HT1080 (cell line): ENCODE results near the gene TMEM143. TPM values are rescaled to one million over a fixed set of nuclear protein-coding genes. Genes with fewer than 3 reads are reported as not detected.
"Not testable (repeated sequence)": the region's sequence is repeated elsewhere in the genome, so short reads cannot be mapped to it uniquely, and the experiment has no call there.

ENCODE experiments used
- DNase-seq: peaks from one replicate; pipeline ENCODE4 v3.0.0-alpha.2; 2015; ENCODE audit warnings: low read depth
- total RNA-seq: library from RNA; depleted of rRNA; stranded (reverse); fragments of >200 nt; shearing (Covaris generic); gene quantifications from 2 replicates; pipeline ENCODE4 v1.2.3, GENCODE V29; 2014

Gene TMEM143
- total RNA-seq, 1 experiment from 2014 or later = 5.1 TPM

GRCh38 chr19:48391100-48392005, 27.6 kb upstream of the TMEM143 start, which contains the start of gene KDELR1:
Gene KDELR1, minus strand, starts transcription at chr19:48391551. Its CDS starts 193 bp downstream, at chr19:48391358.
- peak; percentile 68 for DNase-seq

- peak; percentile 59 for DNase-seq
Observed at GRCh38 chr19:48390188-48391099, 26.7 kb upstream of the TMEM143 start.

- no peak for DNase-seq
Observed at GRCh38 chr19:48386981-48387380, 23.2 kb upstream of the TMEM143 start.

- DNase-seq = no peak
Observed at GRCh38 chr19:48385461-48386087, 21.8 kb upstream of the TMEM143 start.

GRCh38 chr19:48382286-48382685, 18.5 kb upstream of the TMEM143 start:
- no peak for DNase-seq

GRCh38 chr19:48381178-48381950, 17.6 kb upstream of the TMEM143 start:
- no peak for DNase-seq

- DNase-seq = peak; percentile 36
Observed at GRCh38 chr19:48379058-48379457, 15.3 kb upstream of the TMEM143 start.

GRCh38 chr19:48378194-48378570, 14.4 kb upstream of the TMEM143 start:
- DNase-seq = no peak

GRCh38 chr19:48373567-48373966, 9.8 kb upstream of the TMEM143 start:
- no peak for DNase-seq

- no peak for DNase-seq
Observed at GRCh38 chr19:48372904-48373303, 9.2 kb upstream of the TMEM143 start.

GRCh38 chr19:48371771-48372170, 8.0 kb upstream of the TMEM143 start:
- DNase-seq = not testable (repeated sequence)

- no peak for DNase-seq
Observed at GRCh38 chr19:48371367-48371766, 7.6 kb upstream of the TMEM143 start.

GRCh38 chr19:48370955-48371354, 7.2 kb upstream of the TMEM143 start:
- no peak for DNase-seq

- DNase-seq = no peak
Observed at GRCh38 chr19:48368936-48369335, 5.2 kb upstream of the TMEM143 start.

- DNase-seq = no peak
Observed at GRCh38 chr19:48367855-48368254, 4.1 kb upstream of the TMEM143 start.

- DNase-seq = no peak
Observed at GRCh38 chr19:48365602-48366001, 1.9 kb upstream of the TMEM143 start.

- no peak for DNase-seq
Observed at GRCh38 chr19:48364598-48365348, 1.0 kb upstream of the TMEM143 start.

- DNase-seq = no peak
Observed at GRCh38 chr19:48363500-48363809, 285 bp downstream of the TMEM143 start.

- peak; percentile 95 for DNase-seq
Observed at GRCh38 chr19:48362716-48363499, 832 bp downstream of the TMEM143 start.
